NOMO-1 (cell line): Measurements from ENCODE around the gene PLP1.
"Not testable (repeated sequence)": the region's sequence is repeated elsewhere in the genome, so short reads cannot be mapped to it uniquely, and the experiment has no call there.

Experiments
- DNase-seq, 2 experiments: peaks; one replicate each; lab custom pipeline; 2025; ENCODE audit not compliant: unreplicated experiment in 2 of 2; lab: John Stamatoyannopoulos, UW

Gene PLP1

GRCh38 chrX:103780336-103781061, 3.9 kb downstream of the PLP1 start:
- DNase-seq, result no peak

- no peak for DNase-seq
Measured at GRCh38 chrX:103781062-103781402, 4.4 kb downstream of the PLP1 start.

- DNase-seq, result no peak
Measured at GRCh38 chrX:103781706-103782105, 5.1 kb downstream of the PLP1 start.

- DNase-seq, result no peak
Measured at GRCh38 chrX:103782640-103783039, 6.0 kb downstream of the PLP1 start.

- DNase-seq, result no peak
Measured at GRCh38 chrX:103783196-103783595, 6.6 kb downstream of the PLP1 start.

GRCh38 chrX:103783971-103784370, 7.3 kb downstream of the PLP1 start:
- DNase-seq, result no peak

- peak; percentile 69 to 85 for DNase-seq
Measured at GRCh38 chrX:103789004-103789403, 12.4 kb downstream of the PLP1 start.

- no peak for DNase-seq
Measured at GRCh38 chrX:103791228-103791627, 14.6 kb downstream of the PLP1 start.

GRCh38 chrX:103791826-103792485, 15.3 kb downstream of the PLP1 start:
- DNase-seq, result no peak

- no peak for DNase-seq
Measured at GRCh38 chrX:103792916-103793544, 16.4 kb downstream of the PLP1 start.

- DNase-seq, result no peak
Measured at GRCh38 chrX:103793545-103793940, 16.9 kb downstream of the PLP1 start.

- DNase-seq, result no peak
Measured at GRCh38 chrX:103794119-103794518, 17.5 kb downstream of the PLP1 start.

- DNase-seq, result no peak
Measured at GRCh38 chrX:103797691-103798090, 21.1 kb downstream of the PLP1 start.

- DNase-seq, result no peak
Measured at GRCh38 chrX:103800318-103800717, 23.7 kb downstream of the PLP1 start.

- no peak for DNase-seq
Measured at GRCh38 chrX:103805860-103806259, 29.2 kb downstream of the PLP1 start.

- no peak for DNase-seq
Measured at GRCh38 chrX:103806862-103807474, 30.3 kb downstream of the PLP1 start.

- no peak for DNase-seq
Measured at GRCh38 chrX:103811858-103812257, 35.2 kb downstream of the PLP1 start.

GRCh38 chrX:103817101-103817500, 40.5 kb downstream of the PLP1 start:
- DNase-seq, result not testable (repeated sequence)

- peak in 1 of 2 experiments; percentile 69 for DNase-seq
Measured at GRCh38 chrX:103817502-103817901, 40.9 kb downstream of the PLP1 start.

- DNase-seq, result peak; percentile 49 to 67
Measured at GRCh38 chrX:103818842-103819619, 42.4 kb downstream of the PLP1 start.

GRCh38 chrX:103820802-103821201, 44.2 kb downstream of the PLP1 start:
- not testable (repeated sequence) for DNase-seq
